NCI-H510A (cell line): ENCODE data around the gene PRX.
"Not testable (repeated sequence)": the region's sequence is repeated elsewhere in the genome, so short reads cannot be mapped to it uniquely, and the experiment has no call there.

Experiments used
- DNase-seq: peaks from one replicate; lab custom pipeline; 2025; lab: John Stamatoyannopoulos, UW

PRX gene, protein sequence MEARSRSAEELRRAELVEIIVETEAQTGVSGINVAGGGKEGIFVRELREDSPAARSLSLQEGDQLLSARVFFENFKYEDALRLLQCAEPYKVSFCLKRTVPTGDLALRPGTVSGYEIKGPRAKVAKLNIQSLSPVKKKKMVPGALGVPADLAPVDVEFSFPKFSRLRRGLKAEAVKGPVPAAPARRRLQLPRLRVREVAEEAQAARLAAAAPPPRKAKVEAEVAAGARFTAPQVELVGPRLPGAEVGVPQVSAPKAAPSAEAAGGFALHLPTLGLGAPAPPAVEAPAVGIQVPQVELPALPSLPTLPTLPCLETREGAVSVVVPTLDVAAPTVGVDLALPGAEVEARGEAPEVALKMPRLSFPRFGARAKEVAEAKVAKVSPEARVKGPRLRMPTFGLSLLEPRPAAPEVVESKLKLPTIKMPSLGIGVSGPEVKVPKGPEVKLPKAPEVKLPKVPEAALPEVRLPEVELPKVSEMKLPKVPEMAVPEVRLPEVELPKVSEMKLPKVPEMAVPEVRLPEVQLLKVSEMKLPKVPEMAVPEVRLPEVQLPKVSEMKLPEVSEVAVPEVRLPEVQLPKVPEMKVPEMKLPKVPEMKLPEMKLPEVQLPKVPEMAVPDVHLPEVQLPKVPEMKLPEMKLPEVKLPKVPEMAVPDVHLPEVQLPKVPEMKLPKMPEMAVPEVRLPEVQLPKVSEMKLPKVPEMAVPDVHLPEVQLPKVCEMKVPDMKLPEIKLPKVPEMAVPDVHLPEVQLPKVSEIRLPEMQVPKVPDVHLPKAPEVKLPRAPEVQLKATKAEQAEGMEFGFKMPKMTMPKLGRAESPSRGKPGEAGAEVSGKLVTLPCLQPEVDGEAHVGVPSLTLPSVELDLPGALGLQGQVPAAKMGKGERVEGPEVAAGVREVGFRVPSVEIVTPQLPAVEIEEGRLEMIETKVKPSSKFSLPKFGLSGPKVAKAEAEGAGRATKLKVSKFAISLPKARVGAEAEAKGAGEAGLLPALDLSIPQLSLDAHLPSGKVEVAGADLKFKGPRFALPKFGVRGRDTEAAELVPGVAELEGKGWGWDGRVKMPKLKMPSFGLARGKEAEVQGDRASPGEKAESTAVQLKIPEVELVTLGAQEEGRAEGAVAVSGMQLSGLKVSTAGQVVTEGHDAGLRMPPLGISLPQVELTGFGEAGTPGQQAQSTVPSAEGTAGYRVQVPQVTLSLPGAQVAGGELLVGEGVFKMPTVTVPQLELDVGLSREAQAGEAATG (N-terminal part only)

DNA sequence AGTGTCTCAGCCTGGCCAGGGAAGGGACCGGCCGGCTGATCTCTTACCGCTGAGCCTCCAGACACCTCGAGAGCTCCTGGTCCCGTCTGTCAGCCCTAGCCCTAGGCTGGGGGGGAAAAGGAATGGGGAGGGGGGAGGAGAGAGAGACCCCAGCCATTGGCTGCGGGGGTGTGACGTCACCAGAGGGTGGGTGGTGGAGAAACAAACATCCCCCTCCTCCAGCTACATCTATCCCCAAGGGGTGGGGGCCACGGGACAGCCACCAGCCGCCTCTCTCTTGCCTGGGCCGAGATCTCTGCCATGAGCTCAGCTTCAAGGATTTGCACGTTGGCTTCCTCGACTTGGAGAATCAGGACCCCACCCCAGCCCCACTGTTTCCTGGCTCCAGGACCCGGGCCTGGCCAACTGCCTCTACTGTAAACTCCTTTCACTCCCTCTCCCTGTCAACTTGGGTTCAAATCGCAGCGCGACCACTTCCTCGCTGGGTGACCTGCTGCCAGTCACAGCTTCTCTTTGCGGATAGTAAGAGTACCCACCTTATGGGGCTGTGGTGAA, at the start of gene PRX:
Gene PRX, minus strand, starts transcription at position 88 of the 555 bp plus-strand sequence. CDS start 5,446 bp downstream, outside the sequence.
- DNase-seq = no peak

DNA sequence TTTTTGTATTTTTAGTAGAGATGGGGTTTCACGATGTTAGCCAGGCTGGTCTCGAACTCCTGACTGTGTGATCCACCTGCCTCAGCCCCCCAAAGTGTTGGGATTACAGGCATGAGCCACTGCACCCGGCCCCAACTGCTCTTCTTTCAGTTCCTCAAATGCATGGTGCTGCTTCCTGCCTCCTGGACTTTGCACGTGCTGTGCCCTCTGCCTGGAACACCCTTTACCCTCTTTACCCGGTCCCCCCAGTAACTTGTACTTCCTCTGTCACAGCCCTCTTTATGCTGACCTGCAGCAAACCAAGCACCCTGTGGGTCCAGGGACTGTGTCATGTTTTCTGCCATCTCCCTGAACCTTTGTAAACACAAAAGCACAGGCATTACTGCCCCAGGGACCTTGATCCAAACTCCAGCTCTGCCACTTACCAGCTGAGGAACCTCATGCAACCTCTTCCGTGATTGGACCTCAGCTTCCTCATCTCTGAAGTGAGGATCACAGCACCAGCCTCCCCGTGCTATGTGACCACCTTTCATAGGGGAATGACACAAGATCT, 48.6 kb upstream of the PRX start:
- DNase-seq = no peak

DNA sequence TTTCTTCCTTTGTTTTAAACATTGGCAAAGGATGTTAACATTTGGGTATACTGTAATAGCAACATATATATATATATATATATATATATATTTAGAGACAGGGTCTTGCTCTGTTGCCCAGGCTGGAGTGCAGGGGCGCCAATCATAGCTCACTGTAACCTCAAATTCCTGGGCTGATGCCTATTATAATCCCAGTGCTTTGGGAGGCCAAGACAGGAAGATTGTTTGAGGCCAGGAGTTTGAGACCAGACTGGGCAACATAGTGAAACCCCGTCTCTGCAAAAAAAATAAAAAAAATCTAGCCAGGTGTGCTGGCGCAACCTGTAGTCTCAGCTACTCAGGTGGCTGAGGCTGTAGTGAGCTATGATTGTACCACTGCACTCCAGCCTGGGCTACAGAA, 47.0 kb upstream of the PRX start:
- DNase-seq = no peak

DNA sequence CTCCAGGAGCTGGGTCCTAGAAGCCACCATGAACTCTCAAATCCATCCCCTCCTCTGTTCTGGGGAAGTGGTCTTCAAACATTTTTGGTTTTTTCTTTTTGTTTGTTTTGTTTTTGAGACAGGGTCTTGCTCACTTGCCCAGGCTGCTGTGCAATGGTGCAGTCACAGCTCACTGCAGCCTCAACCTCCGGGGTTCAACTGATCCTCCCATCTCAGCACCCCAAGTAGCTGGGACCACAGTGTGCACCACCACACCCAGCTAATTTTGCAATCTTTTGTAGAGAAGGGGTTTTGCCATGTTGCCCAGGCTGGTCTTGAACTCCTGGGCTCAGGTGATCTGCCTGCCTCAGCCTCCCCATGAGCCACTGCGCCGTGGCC, 45.4 kb upstream of the PRX start:
- DNase-seq = no peak

DNA sequence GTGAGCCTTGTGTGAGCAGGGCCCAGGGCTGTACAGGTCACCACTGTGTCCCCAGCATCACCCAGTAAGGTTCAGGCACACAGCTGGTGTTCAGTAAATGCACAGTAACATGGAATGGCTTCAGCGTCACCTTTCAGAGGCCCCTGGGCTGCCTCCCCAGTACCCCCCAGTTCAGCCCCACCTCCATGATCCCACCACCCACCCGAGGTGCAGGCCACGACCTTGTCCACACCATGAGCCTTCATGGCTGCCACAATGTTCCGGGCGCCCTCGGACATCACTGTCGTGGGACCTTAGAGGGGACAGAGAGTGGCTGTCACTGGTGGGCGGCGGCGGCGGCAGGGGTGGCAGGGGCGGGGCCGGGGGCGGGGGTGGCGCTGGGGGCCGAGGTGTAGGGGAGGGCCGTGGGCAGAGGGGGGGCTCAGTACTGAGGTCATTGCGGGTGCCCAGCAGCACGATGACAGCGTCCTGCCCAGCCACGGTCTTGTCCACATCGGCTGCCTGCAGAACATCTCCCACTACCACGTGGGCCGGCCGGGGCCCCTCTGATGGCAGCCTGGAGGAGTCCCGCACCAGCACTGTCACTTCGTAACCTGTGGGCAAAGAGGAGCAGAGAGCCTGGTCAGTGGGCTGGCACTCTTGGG, 44.9 kb upstream of the PRX start:
- DNase-seq = no peak

DNA sequence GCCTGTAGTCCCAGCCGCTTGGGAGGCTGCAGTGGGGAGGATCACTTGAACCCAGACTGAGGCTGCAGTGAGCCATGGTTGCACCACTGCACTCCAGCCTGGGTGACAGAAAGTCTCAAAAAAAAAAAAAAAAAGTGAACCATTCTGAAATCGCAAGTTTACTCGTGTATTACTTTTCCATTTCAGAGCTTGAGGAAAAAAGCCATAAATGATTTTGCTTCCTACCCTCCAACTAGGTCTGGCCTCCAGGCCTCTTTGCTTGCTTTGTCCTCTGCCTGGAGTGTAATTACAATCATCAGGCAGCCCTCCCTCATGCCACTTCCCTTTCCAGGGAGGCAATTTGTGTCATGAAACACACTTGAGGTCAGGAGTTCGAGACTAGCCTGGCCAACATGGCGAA, 43.9 kb upstream of the PRX start:
- DNase-seq = no peak

DNA sequence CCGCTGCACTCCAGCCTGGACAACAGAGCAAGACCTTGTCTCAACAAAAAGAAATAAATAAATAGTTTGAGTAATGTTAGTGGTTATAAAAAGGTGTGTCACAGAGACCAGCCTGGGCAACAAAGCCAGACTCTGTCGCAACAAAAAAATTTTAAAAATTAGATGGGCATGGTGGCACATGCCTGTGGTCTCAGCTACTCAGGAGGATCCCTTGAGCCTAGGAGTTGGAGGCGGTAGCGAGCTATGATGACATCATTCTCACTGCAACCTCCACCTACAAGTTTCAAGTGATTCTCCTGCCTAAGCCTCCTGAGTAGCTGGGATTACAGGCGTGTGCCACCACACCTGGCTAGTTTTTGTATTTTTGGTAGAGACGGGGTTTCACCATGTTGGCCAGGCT, 40.8 kb upstream of the PRX start:
- DNase-seq = not testable (repeated sequence)

DNA sequence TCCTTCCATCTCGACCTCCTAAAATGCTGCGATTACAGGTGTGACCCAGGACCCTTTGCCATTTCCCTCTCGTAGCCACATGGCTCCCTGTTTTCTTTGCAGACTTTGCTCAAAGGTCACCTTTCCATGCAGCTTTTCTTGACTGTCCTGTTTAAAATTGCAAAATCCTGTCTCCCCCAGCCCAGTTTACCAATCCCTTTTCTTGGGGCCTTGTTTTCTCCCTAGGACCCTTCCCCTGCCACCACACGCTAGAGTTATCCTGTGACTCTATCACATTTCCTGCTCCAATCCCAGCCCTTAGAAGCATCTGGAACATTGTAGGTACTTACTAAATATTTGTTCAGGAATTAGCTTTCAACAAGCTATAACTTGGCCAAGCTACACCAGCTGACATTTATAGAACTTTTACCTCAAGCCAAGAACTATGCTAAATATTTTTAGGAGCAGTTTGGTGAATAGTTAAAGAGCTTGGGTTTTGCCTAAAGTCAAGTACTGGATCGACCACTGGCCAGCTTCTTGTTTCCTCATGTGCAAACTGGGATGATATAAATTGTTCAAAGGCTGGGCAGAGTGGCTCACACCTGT, 40.1 kb upstream of the PRX start:
- DNase-seq = no peak

DNA sequence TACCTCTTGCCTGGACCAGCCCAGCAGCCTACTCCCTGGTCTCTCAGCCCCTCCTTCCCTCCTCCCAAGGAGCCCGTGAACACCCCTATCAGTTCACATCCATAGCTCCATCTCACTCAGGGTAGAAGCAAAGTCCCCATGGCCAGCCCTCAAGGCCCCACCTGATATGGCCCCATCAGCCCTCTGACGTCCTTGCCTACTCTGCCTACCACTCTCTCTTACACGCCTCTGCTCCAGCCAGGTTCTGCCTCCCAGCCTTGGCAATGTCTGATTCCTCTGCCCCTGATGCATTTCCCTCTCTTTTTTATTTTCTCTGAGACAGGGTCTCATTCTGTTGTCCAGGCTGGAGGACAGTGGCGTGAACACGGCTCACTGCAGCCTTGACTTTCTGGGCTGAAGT, 38.8 kb upstream of the PRX start:
- no peak for DNase-seq

DNA sequence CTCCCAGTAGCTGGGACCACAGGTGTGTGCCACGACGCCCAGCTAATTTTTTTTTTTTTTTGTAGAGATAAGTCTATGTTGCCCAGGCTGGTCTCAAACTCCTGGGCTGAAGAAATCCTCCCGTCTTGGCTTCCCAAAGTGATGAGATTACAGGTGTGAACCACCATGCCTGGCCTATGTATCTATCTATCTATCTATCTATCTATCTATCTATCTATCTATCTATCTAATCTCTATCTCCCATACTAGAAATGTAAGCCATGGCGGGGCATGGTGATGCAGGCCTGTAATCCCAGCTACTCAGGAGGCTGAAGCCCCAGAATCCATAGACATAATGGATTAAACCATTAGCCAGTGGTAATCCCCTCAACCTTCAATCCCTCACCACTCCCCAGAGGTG, 37.5 kb upstream of the PRX start:
- no peak for DNase-seq

DNA sequence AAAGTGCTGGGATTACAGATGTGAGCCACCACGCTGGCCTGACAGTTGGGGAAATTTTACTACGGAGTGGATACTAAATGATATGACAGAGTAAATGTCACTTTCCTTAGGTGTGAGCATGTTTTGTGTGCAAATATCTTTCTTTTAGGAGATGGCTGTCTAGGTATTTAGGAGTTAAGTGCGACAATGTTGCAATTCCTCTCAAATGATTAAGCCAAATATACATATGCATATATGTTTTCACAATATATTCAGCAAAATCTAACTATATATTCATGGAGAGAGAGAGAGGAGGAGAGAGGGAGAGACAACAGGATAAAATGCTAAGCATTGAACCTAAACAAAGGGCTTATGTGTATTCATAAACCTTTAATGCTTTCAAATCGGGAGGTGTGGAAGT, 36.3 kb upstream of the PRX start:
- DNase-seq = no peak

DNA sequence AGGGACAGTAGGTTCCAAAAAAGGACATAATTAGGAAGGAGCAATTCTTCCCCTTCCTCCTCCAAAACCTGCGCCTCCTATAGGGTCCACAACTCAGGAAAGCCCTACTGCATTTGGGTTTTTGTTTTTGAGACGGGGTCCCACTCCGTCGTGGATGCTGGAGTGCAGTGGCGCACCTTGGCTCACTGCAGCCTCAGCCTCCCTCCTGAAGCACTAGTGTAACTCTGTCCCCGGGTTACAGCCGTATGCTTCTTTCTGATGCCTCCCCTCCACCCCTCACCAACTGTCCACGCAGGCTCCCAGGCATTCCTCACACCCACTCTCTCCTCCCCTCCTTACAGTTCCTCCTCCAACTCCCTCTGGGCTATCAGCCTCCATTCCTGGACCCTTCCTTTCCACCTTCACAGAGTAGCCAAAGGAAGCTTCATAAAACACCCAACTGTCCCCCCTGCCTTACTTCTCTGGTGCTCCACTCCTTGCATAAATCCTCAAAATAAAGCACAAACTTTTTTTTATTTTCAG, 33.1 kb upstream of the PRX start:
- no peak for DNase-seq

DNA sequence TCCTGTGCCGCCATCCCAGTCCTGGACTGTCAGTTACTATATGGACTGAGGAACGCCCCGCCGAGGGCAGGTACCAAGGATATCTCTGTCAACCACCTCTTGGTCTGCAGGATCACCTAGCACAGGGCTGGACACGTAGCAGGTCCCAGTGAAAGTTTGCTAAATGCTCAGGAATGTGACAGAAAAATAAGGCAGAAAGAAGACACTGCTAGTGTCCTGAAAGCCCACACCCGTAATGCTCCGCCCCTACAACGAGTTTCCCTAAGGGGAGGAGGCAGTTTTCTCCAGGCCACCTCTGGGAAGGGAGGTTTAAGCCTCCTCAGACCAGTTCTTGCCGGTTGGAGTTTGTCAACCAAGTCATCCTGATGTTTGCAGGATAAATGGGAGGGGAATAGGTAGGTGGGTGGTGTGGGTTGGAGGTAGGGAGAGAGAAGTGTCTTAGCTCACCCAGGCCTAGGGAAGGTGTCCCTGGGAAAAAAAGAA, 32.6 kb upstream of the PRX start:
- DNase-seq = peak; percentile 28

DNA sequence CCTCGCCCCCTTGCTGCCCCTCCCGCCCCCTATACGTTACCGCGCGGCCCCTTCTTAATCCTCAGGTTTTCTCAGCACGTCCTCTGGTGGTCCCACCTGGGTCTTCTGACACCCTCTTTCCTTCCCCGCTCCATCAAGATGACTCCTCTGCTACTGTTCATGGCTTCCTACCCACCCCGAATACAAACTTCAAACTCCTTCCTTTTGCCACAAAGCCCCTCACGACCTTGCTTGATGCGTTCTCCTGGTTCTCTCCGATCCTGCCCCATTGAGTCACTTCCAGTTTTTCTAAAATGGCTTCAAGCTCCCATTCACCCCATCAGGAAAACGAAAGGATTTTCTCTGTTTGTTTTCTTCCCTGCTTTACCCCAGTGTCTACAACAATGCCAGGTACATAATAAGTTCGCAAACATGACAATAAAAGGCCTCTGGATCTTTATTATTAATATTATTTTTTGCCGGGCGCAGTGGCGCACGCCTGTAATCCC, 31.7 kb upstream of the PRX start:
- DNase-seq = no peak

DNA sequence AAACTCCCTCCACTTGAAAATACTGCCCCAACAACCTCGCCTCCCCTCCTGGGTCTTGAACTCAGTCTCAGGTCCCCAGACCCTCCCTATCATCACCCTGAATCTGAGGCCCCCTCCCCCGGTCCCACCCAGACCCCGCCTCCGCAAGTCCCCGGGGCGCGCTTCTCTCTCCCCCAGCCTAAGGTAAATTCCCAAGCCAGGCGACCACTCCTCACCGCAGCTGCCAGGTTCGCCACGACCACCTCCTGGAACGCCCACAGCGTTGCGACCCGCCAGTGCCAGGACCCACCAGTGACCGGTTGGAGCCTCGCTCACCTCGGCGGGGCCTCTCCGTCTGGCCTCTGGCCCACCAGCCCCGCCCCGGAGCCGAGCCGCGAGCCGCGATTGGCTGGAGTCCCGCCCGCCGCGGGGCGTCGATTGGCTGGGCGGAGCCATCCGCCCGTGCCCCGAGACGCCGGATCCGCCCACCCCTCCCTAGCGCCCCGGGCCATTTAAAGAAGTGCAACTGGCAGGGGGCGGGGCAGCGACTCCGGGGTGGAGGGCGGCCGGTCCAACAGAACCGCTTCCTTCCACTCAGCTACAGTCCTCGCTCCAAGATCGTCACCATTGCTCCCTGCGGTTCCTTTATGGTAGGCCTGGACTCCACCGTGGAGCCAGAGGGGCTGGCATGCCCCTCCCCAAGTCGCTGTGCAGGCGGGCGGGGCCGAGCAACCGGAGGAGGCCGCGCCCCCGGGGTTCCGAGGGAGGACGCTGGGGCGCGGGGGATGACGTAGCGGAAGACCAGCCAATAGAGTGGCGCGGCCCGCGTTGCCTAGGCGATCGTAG, 31.0 kb upstream of the PRX start, which contains the start of gene SERTAD3:
Gene SERTAD3, minus strand, starts transcription at position 336 of the 825 bp plus-strand sequence. CDS start 2,255 bp downstream, outside the sequence.
- DNase-seq = peak; percentile 93

DNA sequence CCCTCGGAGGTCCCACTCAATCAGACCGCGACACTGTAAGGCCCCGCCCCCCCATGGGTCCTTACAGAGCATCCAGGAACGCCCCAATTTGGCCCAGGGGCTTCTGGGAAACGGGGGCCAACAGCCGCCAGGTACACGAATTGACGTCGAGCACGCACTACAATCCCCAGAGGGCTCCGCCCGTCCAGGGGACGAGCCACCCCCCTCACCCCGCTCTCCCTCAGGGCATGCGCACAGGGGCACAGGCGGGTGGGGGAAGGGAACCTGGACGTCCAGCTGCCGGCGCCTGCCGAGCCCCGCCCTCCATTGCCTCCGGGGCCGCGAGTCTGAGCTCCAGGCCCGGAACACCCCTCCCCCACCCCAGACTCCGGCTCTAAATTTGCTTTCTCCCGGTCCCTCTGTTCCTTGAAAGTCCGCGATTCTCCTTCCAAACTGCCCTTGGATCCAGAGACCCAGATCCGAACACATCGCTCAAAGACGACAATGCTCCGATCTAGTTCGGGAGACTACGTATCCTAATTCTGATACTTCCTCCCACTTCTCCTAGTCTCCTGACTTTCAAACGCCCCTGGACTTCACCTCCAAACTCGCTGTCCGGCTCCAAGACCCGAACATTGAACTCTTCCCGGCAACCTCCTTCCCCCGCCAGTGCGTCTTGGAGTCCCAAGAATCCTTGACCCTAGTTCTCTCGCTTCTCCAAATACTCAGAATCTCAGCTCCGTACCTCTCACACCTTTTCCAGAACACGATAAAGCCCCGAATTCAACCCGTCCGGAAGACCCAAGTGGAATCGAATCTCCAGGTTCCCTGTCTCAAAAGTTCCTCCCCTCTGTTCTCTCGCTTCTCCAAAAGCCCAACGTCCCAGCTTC, 30.2 kb upstream of the PRX start:
- peak; percentile 99 for DNase-seq

DNA sequence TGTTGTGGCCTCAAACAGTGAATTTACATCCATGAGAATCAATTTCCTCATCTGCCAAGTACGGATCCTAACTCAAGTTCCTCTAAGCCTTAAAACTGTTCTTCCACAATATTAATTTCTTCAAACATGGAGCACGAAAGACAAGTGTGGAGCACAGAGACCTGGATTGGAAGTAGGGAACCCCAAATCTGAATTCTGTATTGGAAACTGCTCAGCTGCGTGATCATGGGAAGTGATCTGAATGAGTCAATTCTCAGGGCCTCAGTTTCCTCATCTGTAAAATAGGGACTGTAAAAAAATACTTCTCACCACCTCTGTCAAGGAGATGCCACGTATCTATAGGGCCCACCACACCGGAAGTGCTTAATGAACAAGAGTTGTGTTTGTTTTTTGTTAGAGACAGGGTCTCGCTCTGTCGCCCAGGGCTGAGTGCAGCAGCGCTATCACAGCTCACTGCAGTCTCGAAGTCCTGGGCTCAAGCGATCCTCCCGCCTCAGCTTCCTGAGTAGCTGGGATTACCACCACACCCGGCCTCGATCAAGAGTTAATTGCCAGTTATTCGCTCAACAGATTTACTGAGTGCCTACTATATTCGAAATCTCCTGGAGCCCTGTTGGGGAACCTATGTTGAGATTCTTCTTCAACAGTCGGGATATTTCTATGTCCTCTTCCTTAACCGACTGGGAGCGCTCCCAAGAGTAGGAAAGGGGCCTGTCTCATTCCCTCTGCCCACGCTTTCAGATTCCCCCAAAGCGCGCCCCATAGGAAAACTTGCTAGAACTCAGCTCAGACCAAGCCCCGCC, 29.4 kb upstream of the PRX start:
- DNase-seq = no peak
